Breast epithelium (tissue), 4 donors: ENCODE data around the gene ALK. TPM values are rescaled to one million over a fixed set of nuclear protein-coding genes. Genes with fewer than 3 reads are reported as not detected.

Experiments used
- DNase-seq, 2 donors: peaks; one replicate each; pipeline ENCODE4 v3.0.0-alpha.2; 2019; ENCODE audit warnings: low spot score in 2 of 2
- H3K27ac ChIP-seq, 2 donors: fragments of 200-600 bp; sonication (generic) in 1 of 2; one replicate each; pipeline ENCODE4 v1.5.1; 2016 to 2019; ENCODE audit warnings: mild to moderate bottlenecking in 1 of 2
- H3K27me3 ChIP-seq, 2 donors: fragments of 200-600 bp; sonication (generic) in 1 of 2; one replicate each; pipeline versions ENCODE4 v1.5.1 to v1.6.0; 2017 to 2019; ENCODE audit warnings: control low read depth in 1 of 2, mild to moderate bottlenecking in 1 of 2
- H3K36me3 ChIP-seq: fragments of 200-600 bp; one replicate; pipeline ENCODE4 v1.5.1; 2019
- H3K4me1 ChIP-seq, 2 donors: fragments of 200-600 bp; sonication (generic); one replicate each; pipeline ENCODE4 v1.5.1; 2016 to 2019; ENCODE audit warnings: control low read depth in 1 of 2
- H3K4me3 ChIP-seq, 3 donors: fragments of 200-600 bp; sonication (generic); 1 replicate in 2 of 3; 2 replicates in 1 of 3; pipeline ENCODE4 v1.5.1; 2016 to 2019; ENCODE audit warnings: mild to moderate bottlenecking in 3 of 3, moderate library complexity in 2 of 3
- H3K9me3 ChIP-seq, 2 donors: fragments of 200-600 bp; sonication (generic) in 1 of 2; one replicate each; pipeline ENCODE4 v1.5.1; 2016 to 2019; ENCODE audit warnings: control low read depth in 1 of 2
- POLR2A ChIP-seq: fragments of 450-650 bp; IDR thresholded peaks from one replicate; pipeline ENCODE4 v1.6.1; 2016; ENCODE audit warnings: antibody characterized with exemption, mild to moderate bottlenecking, moderate library complexity
- POLR2AphosphoS5 ChIP-seq, 3 donors: sonication (generic); formaldehyde crosslinking; IDR thresholded peaks; one replicate each; pipeline ENCODE4 v1.6.1; 2017; ENCODE audit warnings: antibody characterized with exemption in 3 of 3
- intact Hi-C: fragments of 100-400 bp; cut with DNase I; formaldehyde crosslinking; loops from one replicate; pipeline ENCODE4 v1.15.1; 2023; ENCODE audit warnings: low total_unique reads
- total RNA-seq, 3 donors: library from RNA; depleted of rRNA; stranded (reverse); fragments of >200 nt; gene quantifications; one replicate each; pipeline ENCODE4 v1.1.0, GENCODE V29; 2016
- TF ChIP-seq, protein P1 (sequence below), 3 donors: fragments of 450-650 bp; IDR thresholded peaks; one replicate each; pipeline ENCODE4 v1.5.1; 2016 to 2017; ENCODE audit warnings: antibody characterized with exemption in 3 of 3, mild to moderate bottlenecking in 3 of 3, moderate library complexity in 3 of 3

Gene ALK
- total RNA-seq, 3 donors from 2014 or later: 0.33 to 5.6 (median 0.64) TPM

DNA sequence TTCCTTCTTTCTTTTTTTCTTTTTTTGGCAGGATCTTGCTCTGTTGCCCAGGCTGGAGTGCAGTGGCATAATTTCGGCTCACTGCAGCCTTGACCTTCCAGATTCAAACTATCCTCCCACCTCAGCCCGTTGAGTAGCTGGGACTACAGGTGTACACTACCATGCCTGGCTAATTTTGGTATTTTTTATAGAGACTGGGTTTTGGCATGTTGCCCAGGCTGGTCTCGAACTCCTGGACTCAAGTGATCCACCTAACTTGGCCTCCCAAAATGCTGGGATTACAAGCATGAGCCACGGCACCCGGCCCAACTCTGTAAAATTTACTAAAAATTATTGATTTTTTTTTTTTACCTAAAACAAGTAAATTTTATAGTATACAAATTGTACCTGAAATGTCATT, 360.8 kb downstream of the ALK start:
- no peak overlapping the region for H3K4me3 ChIP-seq
- H3K9me3 ChIP-seq: no peaks in the 10 kb centered on the region
- no peaks in the 10 kb centered on the region for H3K27me3 ChIP-seq
- H3K27ac ChIP-seq: no peak overlapping the region
- H3K4me1 ChIP-seq: no peaks in the 10 kb centered on the region
- DNase-seq: no peak
- intact Hi-C loops: no loop called here
- TF ChIP-seq POLR2A: no peak
- no peak for TF ChIP-seq POLR2AphosphoS5 (IDR thresholded peaks at IDR 0.05)
- TF ChIP-seq, protein P1, sequence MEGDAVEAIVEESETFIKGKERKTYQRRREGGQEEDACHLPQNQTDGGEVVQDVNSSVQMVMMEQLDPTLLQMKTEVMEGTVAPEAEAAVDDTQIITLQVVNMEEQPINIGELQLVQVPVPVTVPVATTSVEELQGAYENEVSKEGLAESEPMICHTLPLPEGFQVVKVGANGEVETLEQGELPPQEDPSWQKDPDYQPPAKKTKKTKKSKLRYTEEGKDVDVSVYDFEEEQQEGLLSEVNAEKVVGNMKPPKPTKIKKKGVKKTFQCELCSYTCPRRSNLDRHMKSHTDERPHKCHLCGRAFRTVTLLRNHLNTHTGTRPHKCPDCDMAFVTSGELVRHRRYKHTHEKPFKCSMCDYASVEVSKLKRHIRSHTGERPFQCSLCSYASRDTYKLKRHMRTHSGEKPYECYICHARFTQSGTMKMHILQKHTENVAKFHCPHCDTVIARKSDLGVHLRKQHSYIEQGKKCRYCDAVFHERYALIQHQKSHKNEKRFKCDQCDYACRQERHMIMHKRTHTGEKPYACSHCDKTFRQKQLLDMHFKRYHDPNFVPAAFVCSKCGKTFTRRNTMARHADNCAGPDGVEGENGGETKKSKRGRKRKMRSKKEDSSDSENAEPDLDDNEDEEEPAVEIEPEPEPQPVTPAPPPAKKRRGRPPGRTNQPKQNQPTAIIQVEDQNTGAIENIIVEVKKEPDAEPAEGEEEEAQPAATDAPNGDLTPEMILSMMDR (IDR thresholded peaks at IDR 0.05): no peak
- no peaks in the 10 kb centered on the region for H3K36me3 ChIP-seq

DNA sequence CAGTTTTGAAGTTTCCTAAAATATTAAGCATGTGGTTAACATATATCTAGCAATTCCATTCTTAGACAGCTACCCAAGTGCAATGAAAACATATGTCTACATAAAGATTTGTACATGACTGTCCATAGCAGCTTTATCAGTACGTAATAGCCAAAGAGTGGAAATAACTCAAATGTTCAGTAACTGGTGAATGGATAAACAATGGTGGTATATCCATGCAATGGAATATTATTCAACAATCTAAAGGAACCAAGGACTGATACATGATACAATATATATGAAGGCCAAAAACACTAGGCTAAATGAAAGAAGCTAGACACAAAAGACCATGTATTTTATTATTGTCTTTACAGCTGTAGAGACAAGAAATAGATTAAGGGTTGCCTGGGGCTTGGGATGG, 361.4 kb downstream of the ALK start:
- Histone ChIP-seq H3K27me3 (no peaks in the 10 kb centered on the region), H3K36me3 (no peaks in the 10 kb centered on the region), H3K4me1 (no peaks in the 10 kb centered on the region), H3K4me3 (no peak overlapping the region), H3K9me3 (no peaks in the 10 kb centered on the region), H3K27ac (no peak overlapping the region)
- TF ChIP-seq POLR2A (no peak), POLR2AphosphoS5 (IDR thresholded peaks at IDR 0.05) (no peak)
- TF ChIP-seq, protein P1 (IDR thresholded peaks at IDR 0.05): no peak
- intact Hi-C loops: no loop called here
- no peak for DNase-seq

DNA sequence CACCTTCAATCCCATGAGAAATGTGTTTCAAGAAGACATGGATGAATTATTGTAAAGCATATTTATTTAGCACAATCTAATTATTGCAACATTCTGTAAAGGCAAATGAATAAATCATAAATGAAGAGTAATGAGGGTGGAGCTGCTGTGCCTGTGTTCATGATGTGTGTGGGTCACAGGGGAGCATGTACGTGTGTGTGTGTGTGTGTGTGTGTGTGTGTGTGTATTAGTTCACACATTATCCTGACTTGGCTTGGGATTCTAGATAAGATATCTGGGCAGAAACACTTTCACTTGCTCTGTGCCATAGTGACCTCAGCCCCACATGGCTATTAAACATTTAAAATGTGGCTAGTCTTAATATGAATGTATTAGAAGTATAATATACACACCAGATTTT, 361.8 kb downstream of the ALK start:
- H3K4me1 ChIP-seq: no peaks in the 10 kb centered on the region
- H3K9me3 ChIP-seq: no peaks in the 10 kb centered on the region
- no peaks in the 10 kb centered on the region for H3K27me3 ChIP-seq
- H3K4me3 ChIP-seq: no peak overlapping the region
- H3K36me3 ChIP-seq: no peaks in the 10 kb centered on the region
- TF ChIP-seq POLR2A (no peak), POLR2AphosphoS5 (IDR thresholded peaks at IDR 0.05) (no peak)
- TF ChIP-seq, protein P1 (IDR thresholded peaks at IDR 0.05): no peak
- intact Hi-C loops: no loop called here
- H3K27ac ChIP-seq: no peak overlapping the region
- DNase-seq: no peak

DNA sequence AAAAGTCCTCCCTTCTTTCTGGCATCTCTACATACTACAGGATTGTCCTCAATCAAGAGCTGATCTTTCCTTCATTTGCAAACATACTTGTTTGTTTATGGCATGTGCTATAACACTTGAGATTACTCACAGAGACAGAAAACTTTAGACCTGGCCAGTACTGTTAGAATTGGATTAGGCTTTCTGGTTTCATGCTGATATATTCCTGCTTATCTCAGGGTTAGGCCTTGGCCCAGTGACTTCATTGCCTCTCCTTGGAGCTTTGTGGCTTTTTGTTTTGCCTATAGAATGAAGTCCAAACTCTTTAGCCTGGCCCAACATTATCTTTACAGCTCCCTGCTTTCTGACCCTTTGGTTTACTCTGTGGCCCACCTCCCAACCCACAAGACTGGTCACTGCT, 363.3 kb downstream of the ALK start:
- H3K27ac ChIP-seq: no peak overlapping the region
- no peaks in the 10 kb centered on the region for H3K36me3 ChIP-seq
- TF ChIP-seq, protein P1 (IDR thresholded peaks at IDR 0.05): no peak
- TF ChIP-seq POLR2A (no peak), POLR2AphosphoS5 (IDR thresholded peaks at IDR 0.05) (no peak)
- no peaks in the 10 kb centered on the region for H3K27me3 ChIP-seq
- intact Hi-C loops: no loop called here
- no peaks in the 10 kb centered on the region for H3K9me3 ChIP-seq
- H3K4me3 ChIP-seq: no peak overlapping the region
- DNase-seq: no peak
- H3K4me1 ChIP-seq: no peaks in the 10 kb centered on the region

DNA sequence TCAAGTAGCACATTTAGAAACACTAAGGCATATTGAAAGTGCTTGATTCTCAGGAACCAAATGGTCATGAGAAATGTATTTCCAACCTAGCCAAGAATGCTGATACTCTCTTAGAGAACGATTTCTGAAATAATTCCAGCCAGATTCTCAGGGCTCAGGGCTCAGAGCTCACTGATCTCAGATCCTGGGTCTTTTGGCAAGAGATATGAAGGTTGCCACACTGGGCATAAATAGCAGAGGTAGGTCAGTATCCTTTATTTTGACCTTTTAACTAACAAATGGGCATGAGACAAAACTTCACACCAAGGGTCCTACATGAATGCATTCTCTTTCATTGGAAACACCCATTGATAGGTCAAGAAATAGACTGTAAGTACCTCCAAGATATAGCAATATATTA, 364.1 kb downstream of the ALK start:
- no peaks in the 10 kb centered on the region for H3K36me3 ChIP-seq
- no peaks in the 10 kb centered on the region for H3K27me3 ChIP-seq
- intact Hi-C loops: no loop called here
- H3K4me1 ChIP-seq: no peaks in the 10 kb centered on the region
- DNase-seq: no peak
- no peak overlapping the region for H3K4me3 ChIP-seq
- TF ChIP-seq POLR2A (no peak), POLR2AphosphoS5 (IDR thresholded peaks at IDR 0.05) (no peak)
- TF ChIP-seq, protein P1 (IDR thresholded peaks at IDR 0.05): no peak
- no peak overlapping the region for H3K27ac ChIP-seq
- H3K9me3 ChIP-seq: no peaks in the 10 kb centered on the region
